ENCODE data around the gene ST6GALNAC6.

DNA sequence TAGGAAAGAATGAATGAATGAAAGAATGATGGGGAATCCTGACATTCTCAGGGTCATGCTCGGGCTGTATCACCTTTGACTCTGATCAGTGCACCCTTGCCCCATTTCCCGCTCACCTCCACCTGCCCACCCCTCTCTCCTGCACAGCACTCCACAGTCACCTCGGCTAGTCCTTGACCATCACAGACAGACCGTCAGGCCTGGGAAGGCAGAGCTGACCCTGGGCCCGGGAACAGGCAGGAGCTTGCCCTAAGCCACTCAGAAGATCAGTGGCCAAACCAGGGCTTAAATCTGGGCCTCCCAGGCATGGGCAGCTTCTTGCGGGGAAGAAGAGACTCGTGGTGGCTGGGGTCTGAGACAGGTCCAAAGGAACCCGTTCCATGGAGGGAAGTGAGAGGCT is 3.6 kb downstream of the ST6GALNAC6 start:
- no peak for TF ChIP-seq EZH2 (IDR thresholded peaks at IDR 0.05; ENCODE audit: borderline replicate concordance, low read length)
- no peak for TF ChIP-seq CTCF (conservative IDR thresholded peaks at IDR 0.05 in 1 of 2, IDR thresholded peaks at IDR 0.05 in 1 of 2; ENCODE audit: extremely low read depth in 1 of 2, insufficient read depth in 1 of 2, low read depth in 1 of 2, low read length in 2 of 2)

Data from mammary epithelial cell (primary cell).